ENCODE data around the gene ALOX5. TPM values are rescaled to one million over a fixed set of nuclear protein-coding genes. Genes with fewer than 3 reads are reported as not detected.

Gene ALOX5
- total RNA-seq, 1 experiment from 2014 or later, result 3.4 TPM

- TF ChIP-seq E2F4 (CRISPR knock-in tag; IDR thresholded peaks at IDR 0.05; ENCODE audit: borderline replicate concordance, low read depth) (no peak), SMAD3 (CRISPR knock-in tag; IDR thresholded peaks at IDR 0.05; ENCODE audit: borderline replicate concordance) (no peak), MXD4 (CRISPR knock-in tag; IDR thresholded peaks at IDR 0.05; ENCODE audit: borderline replicate concordance) (no peak), ZNF425 (CRISPR knock-in tag; conservative IDR thresholded peaks at IDR 0.05) (no peak)
These were observed 113.7 kb downstream of the ALOX5 start (continued) for GRCh38 chr10:45487735-45488134.

GRCh38 chr10:45488365-45488764 is 114.3 kb downstream of the ALOX5 start:
- Mint-ChIP-seq H3K4me3 (no peak overlapping the region), H3K36me3 (peaks cover 7% of the 10 kb centered on the region; the same call in 1 of the 2 replicates), H3K27me3 (ENCODE audit: low read depth) (no peaks in the 10 kb centered on the region), H3K4me1 (no peaks in the 10 kb centered on the region), H3K9me3 (peaks cover 26% of the 10 kb centered on the region), H3K27ac (no peak overlapping the region)
- no peak for DNase-seq (ENCODE audit: low spot score)
- no peak for ATAC-seq
- ChIA-PET POLR2A (no interaction called here), CTCF (no interaction called here)
- TF ChIP-seq SMAD4 (CRISPR knock-in tag; IDR thresholded peaks at IDR 0.05), result no peak
- TF ChIP-seq ZNF263 (CRISPR knock-in tag; IDR thresholded peaks at IDR 0.05; ENCODE audit: low read depth), result no peak
- no peak for TF ChIP-seq MYBL2 (CRISPR knock-in tag; IDR thresholded peaks at IDR 0.05)
- no peak for TF ChIP-seq NR2C2 (CRISPR knock-in tag; IDR thresholded peaks at IDR 0.05)
- TF ChIP-seq FOXJ3 (CRISPR knock-in tag; IDR thresholded peaks at IDR 0.05; ENCODE audit: borderline replicate concordance), result no peak
- TF ChIP-seq USF2 (CRISPR knock-in tag; IDR thresholded peaks at IDR 0.05), result no peak
- TF ChIP-seq JAZF1 (CRISPR knock-in tag; IDR thresholded peaks at IDR 0.05), result no peak
- TF ChIP-seq PRRX2 (CRISPR knock-in tag; IDR thresholded peaks at IDR 0.05), result no peak
- no peak for TF ChIP-seq OVOL2 (CRISPR knock-in tag; IDR thresholded peaks at IDR 0.05; ENCODE audit: borderline replicate concordance)
- no peak for TF ChIP-seq GTF2I (CRISPR knock-in tag; conservative IDR thresholded peaks at IDR 0.05)
- TF ChIP-seq, protein P1, sequence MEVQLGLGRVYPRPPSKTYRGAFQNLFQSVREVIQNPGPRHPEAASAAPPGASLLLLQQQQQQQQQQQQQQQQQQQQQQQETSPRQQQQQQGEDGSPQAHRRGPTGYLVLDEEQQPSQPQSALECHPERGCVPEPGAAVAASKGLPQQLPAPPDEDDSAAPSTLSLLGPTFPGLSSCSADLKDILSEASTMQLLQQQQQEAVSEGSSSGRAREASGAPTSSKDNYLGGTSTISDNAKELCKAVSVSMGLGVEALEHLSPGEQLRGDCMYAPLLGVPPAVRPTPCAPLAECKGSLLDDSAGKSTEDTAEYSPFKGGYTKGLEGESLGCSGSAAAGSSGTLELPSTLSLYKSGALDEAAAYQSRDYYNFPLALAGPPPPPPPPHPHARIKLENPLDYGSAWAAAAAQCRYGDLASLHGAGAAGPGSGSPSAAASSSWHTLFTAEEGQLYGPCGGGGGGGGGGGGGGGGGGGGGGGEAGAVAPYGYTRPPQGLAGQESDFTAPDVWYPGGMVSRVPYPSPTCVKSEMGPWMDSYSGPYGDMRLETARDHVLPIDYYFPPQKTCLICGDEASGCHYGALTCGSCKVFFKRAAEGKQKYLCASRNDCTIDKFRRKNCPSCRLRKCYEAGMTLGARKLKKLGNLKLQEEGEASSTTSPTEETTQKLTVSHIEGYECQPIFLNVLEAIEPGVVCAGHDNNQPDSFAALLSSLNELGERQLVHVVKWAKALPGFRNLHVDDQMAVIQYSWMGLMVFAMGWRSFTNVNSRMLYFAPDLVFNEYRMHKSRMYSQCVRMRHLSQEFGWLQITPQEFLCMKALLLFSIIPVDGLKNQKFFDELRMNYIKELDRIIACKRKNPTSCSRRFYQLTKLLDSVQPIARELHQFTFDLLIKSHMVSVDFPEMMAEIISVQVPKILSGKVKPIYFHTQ (CRISPR knock-in tag; IDR thresholded peaks at IDR 0.05), result no peak
- TF ChIP-seq ATF6 (CRISPR knock-in tag; IDR thresholded peaks at IDR 0.05), result no peak
- TF ChIP-seq E2F5 (CRISPR knock-in tag; IDR thresholded peaks at IDR 0.05), result no peak
- no peak for TF ChIP-seq SP1 (CRISPR knock-in tag; conservative IDR thresholded peaks at IDR 0.05)
- no peak for TF ChIP-seq ATF1 (CRISPR knock-in tag; IDR thresholded peaks at IDR 0.05)
- no peak for TF ChIP-seq FOXK1 (CRISPR knock-in tag; IDR thresholded peaks at IDR 0.05)
- no peak for TF ChIP-seq RORB (CRISPR knock-in tag; IDR thresholded peaks at IDR 0.05)
- TF ChIP-seq ZNF396 (CRISPR knock-in tag; IDR thresholded peaks at IDR 0.05; ENCODE audit: borderline replicate concordance), result no peak

Measured in WTC11 (cell line).